HCT116 (cell line): Measurements from ENCODE around the gene TBK1. TPM values are rescaled to one million over a fixed set of nuclear protein-coding genes. Genes with fewer than 3 reads are reported as not detected.

Experiments used
- ATAC-seq: fragments of 200-7000 bp; cut with Tn5 transposase; 2 replicates; pipeline ENCODE4 v1.9.1; 2020; ENCODE audit warnings: mild to moderate bottlenecking, moderate library complexity
- BruUV-seq: library from RNA; stranded (reverse); fragments of 400-500 nt; replicated peaks from 2 replicates; lab custom pipeline; 2021; lab: Mats Ljungman, UMichigan
- CTCF ChIA-PET: fragments of 300-600 bp; sonication (Branson Sonifier 250); formaldehyde crosslinking; loops from one replicate; lab custom pipeline; 2021; ENCODE audit warnings: antibody characterized with exemption; lab: Charles Lee
- POLR2A ChIA-PET: fragments of 300-600, 350-600 bp; sonication (Branson Sonifier 250); formaldehyde crosslinking; loops from one replicate; lab custom pipeline; 2021; ENCODE audit warnings: antibody characterized with exemption; lab: Charles Lee
- RAD21 ChIA-PET, 2 experiments: fragments of 300-600 bp; sonication (Branson Sonifier 250); formaldehyde crosslinking; loops; one replicate each; lab custom pipeline; 2023; ENCODE audit warnings: low total read pairs in 2 of 2; ENCODE audit not compliant: uncharacterized antibody in 2 of 2, unreplicated experiment in 2 of 2, low non-redundant PET in 1 of 2; lab: Charles Lee
- DNase-seq: peaks from one replicate; pipeline ENCODE4 v3.0.0-alpha.2; 2010; ENCODE audit warnings: low read depth, low spot score
- H2AFZ ChIP-seq: fragments of 200-600 bp; shearing (Covaris generic), sonication (generic); 2 replicates; pipeline ENCODE4 v1.6.1; 2017; ENCODE audit warnings: low read depth, mixed run types, mixed read lengths, antibody characterized with exemption, low read length; ENCODE audit not compliant: poor library complexity, severe bottlenecking
- H3K27ac ChIP-seq: 2 replicates; pipeline ENCODE4 v1.5.1; 2012; ENCODE audit warnings: low read depth, low read length
- H3K27me3 ChIP-seq: fragments of 200-600 bp; sonication (generic); 2 replicates; pipeline ENCODE4 v1.6.1; 2016; ENCODE audit warnings: mixed run types, low read length, mixed read lengths; ENCODE audit not compliant: insufficient read depth
- H3K36me3 ChIP-seq, 2 experiments: fragments of 200-500 bp in 1 of 2; fragments of 200-600 bp in 1 of 2; sonication (Bioruptor generic) in 1 of 2; sonication (generic) in 1 of 2; 2 replicates each; pipeline versions ENCODE4 v1.5.1 to v1.6.1; 2014 to 2016; ENCODE audit warnings: low read length in 2 of 2, inconsistent platforms in 1 of 2, mixed read lengths in 1 of 2, mixed run types in 1 of 2; ENCODE audit not compliant: insufficient read depth in 2 of 2, control insufficient read depth in 1 of 2
- H3K4me1 ChIP-seq, 2 experiments: fragments of 200-600 bp in 1 of 2; sonication (generic) in 1 of 2; 2 replicates each; pipeline versions ENCODE4 v1.5.1 to v1.6.1; 2012 to 2017; ENCODE audit warnings: low read length in 2 of 2, inconsistent platforms in 1 of 2, mild to moderate bottlenecking in 1 of 2, mixed read lengths in 1 of 2, mixed run types in 1 of 2, moderate library complexity in 1 of 2; ENCODE audit not compliant: insufficient read depth in 2 of 2, control insufficient read depth in 1 of 2
- H3K4me2 ChIP-seq: fragments of 200-600 bp; sonication (generic); 2 replicates; pipeline ENCODE4 v1.6.1; 2017; ENCODE audit warnings: mixed run types, low read length, mixed read lengths
- H3K4me3 ChIP-seq, 2 experiments: fragments of 200-600 bp in 1 of 2; sonication (generic) in 1 of 2; replicated peaks in 1 of 2; 2 replicates each; pipeline ENCODE4 v1.5.1; 2011 to 2016; ENCODE audit warnings: low read length in 2 of 2, control low read depth in 1 of 2, low read depth in 1 of 2, mild to moderate bottlenecking in 1 of 2, mixed read lengths in 1 of 2, mixed run types in 1 of 2
- H3K79me2 ChIP-seq: fragments of 200-600 bp; sonication (generic); 2 replicates; pipeline ENCODE4 v1.6.1; 2017; ENCODE audit warnings: mild to moderate bottlenecking, mixed run types, low read length, moderate library complexity, mixed read lengths; ENCODE audit not compliant: insufficient read depth
- H3K9ac ChIP-seq: fragments of 200-600 bp; sonication (generic); 2 replicates; pipeline ENCODE4 v1.6.1; 2016; ENCODE audit warnings: low read length, mixed read lengths
- H3K9me2 ChIP-seq: fragments of 200-600 bp; sonication (generic), shearing (Covaris generic); 2 replicates; pipeline ENCODE4 v1.6.1; 2017; ENCODE audit warnings: mixed run types, mild to moderate bottlenecking, moderate library complexity; ENCODE audit not compliant: insufficient read depth
- H3K9me3 ChIP-seq, 2 experiments: fragments of 200-500 bp in 1 of 2; fragments of 200-600 bp in 1 of 2; sonication (Bioruptor generic) in 1 of 2; sonication (generic) in 1 of 2; 2 replicates each; pipeline ENCODE4 v1.6.1; 2014 to 2017; ENCODE audit warnings: low read length in 2 of 2, mixed read lengths in 2 of 2, inconsistent platforms in 1 of 2, low read depth in 1 of 2, mild to moderate bottlenecking in 1 of 2, mixed run types in 1 of 2, moderate library complexity in 1 of 2; ENCODE audit not compliant: control insufficient read depth in 1 of 2, insufficient read depth in 1 of 2
- H4K20me1 ChIP-seq: fragments of 200-600 bp; sonication (generic), shearing (Covaris generic); 2 replicates; pipeline ENCODE4 v1.6.1; 2017; ENCODE audit warnings: mixed run types, mild to moderate bottlenecking, moderate library complexity; ENCODE audit not compliant: insufficient read depth
- CBX3 ChIP-seq: IDR thresholded peaks from 2 replicates; pipeline ENCODE4 v1.6.1; 2012; ENCODE audit warnings: low read depth
- CEBPB ChIP-seq: IDR thresholded peaks from 2 replicates; pipeline ENCODE4 v1.6.1; 2012; ENCODE audit warnings: low read depth
- EZH2phosphoT487 ChIP-seq: fragments of 200-600 bp; IDR thresholded peaks from 2 replicates; pipeline ENCODE4 v1.6.1; 2018; ENCODE audit warnings: antibody characterized with exemption, borderline replicate concordance
- FOSL1 ChIP-seq: IDR thresholded peaks from 2 replicates; pipeline ENCODE4 v1.6.1; 2012; ENCODE audit warnings: low read depth
- JUND ChIP-seq: IDR thresholded peaks from 2 replicates; pipeline ENCODE4 v1.6.1; 2012
- MAX ChIP-seq: IDR thresholded peaks from 2 replicates; pipeline ENCODE4 v1.6.1; 2012
- POLR2A ChIP-seq: IDR thresholded peaks from 2 replicates; pipeline ENCODE4 v1.7.0; 2011; ENCODE audit warnings: borderline replicate concordance; ENCODE audit not compliant: insufficient read depth, insufficient read length; ENCODE audit errors: extremely low read depth
- RAD21 ChIP-seq: IDR thresholded peaks from 2 replicates; pipeline ENCODE4 v1.6.1; 2012; ENCODE audit warnings: low read depth, mild to moderate bottlenecking
- REST ChIP-seq: IDR thresholded peaks from 2 replicates; pipeline ENCODE4 v1.6.1; 2012; ENCODE audit warnings: low read depth
- SIN3A ChIP-seq: IDR thresholded peaks from 2 replicates; pipeline ENCODE4 v1.6.1; 2012; ENCODE audit warnings: low read depth
- SRF ChIP-seq: IDR thresholded peaks from 2 replicates; pipeline ENCODE4 v1.6.1; 2012; ENCODE audit warnings: low read depth
- intact Hi-C: fragments of 100-400 bp; cut with micrococcal nuclease; formaldehyde crosslinking; loops from 2 replicates; pipeline ENCODE4 v1.10.0; 2022
- total RNA-seq: library from RNA; stranded (reverse); gene quantifications from one replicate; pipeline ENCODE4 v1.2.1, GENCODE V29; 2021; ENCODE audit not compliant: unreplicated experiment

The TBK1 gene
- total RNA-seq, 1 experiment from 2014 or later: 27.0 TPM

DNA sequence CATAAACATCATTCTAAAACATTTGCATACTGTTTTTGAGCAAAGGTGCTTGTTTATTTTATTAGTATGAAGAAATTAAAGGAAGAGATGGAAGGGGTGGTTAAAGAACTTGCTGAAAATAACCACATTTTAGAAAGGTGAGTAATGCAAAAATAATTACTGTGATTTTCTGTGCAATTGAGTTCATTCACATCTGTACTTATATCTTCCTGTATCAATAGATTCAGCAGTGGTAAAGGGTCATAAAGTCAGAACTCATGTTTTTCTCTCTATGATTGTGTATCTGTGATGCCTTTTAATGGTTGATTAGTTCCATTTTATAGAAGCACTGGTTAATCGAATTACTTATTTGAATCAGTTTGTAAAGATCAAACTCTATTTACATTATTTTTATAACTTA lies 46.0 kb downstream of the TBK1 start:
- no peak for ATAC-seq
- RAD21 ChIA-PET: no interaction called here

More for the DNA sequence above, 46.0 kb downstream of the TBK1 start:
- CTCF ChIA-PET: no interaction called here
- Histone ChIP-seq H3K36me3 (peaks cover 40 to 41% of the 10 kb centered on the region in 2 experiments), H4K20me1 (no peaks in the 10 kb centered on the region; the same call in 1 of the 2 replicates), H3K4me3 (no peak overlapping the region), H2AFZ (no peak overlapping the region), H3K4me2 (no peak overlapping the region), H3K79me2 (no peaks in the 10 kb centered on the region), H3K4me1 (no peaks in the 10 kb centered on the region), H3K27ac (no peak overlapping the region), H3K9me3 (no peaks in the 10 kb centered on the region), H3K9me2 (no peaks in the 10 kb centered on the region), H3K9ac (no peak overlapping the region), H3K27me3 (no peaks in the 10 kb centered on the region)
- no TSS peak for BruUV-seq
- no peak for DNase-seq
- intact Hi-C loops: no loop called here
- POLR2A ChIA-PET: interaction anchor here (0.6 kb wide), 1 partner anchor 62 kb away, joined by 3 read pairs; no protein-coding TSS in a partner anchor
- TF ChIP-seq CEBPB (no peak), JUND (no peak), SIN3A (no peak), EZH2phosphoT487 (no peak), SRF (no peak), RAD21 (no peak), POLR2A (no peak), MAX (no peak), FOSL1 (no peak), REST (no peak), CBX3 (no peak)
- TF ChIP-seq, all 23 proteins: peak for 0
